ENCODE data around the gene BRD7.

The BRD7 gene

GRCh38 chr16:50389900-50390299 is 21.1 kb upstream of the BRD7 start:
- no peak for DNase-seq

- no peak for DNase-seq
These were observed 19.7 kb upstream of the BRD7 start for GRCh38 chr16:50388496-50388895.

GRCh38 chr16:50386774-50387173 is 18.0 kb upstream of the BRD7 start:
- DNase-seq, result peak in 13 of 56 donors; percentile 6 to 48 (median 30)

DNA sequence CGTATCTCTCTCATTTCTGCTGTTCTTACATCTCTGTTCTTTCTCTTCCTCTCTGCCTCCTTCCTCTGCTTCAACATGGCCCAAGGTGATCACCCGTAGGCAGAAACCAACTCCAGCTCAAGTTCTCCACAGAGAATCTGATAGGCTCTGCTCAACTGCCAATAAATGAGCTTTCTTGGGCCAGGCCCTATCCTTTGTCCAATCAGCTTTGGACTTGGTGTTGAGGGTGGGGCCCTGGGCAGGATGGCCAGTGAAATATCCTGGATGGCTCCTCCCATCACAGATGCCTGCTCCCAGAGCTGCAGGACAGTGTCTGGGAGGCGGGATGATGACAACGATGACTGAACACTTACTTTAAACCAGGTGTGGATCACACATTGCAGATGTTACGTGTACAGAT is 17.4 kb upstream of the BRD7 start:
- no peak for DNase-seq

DNA sequence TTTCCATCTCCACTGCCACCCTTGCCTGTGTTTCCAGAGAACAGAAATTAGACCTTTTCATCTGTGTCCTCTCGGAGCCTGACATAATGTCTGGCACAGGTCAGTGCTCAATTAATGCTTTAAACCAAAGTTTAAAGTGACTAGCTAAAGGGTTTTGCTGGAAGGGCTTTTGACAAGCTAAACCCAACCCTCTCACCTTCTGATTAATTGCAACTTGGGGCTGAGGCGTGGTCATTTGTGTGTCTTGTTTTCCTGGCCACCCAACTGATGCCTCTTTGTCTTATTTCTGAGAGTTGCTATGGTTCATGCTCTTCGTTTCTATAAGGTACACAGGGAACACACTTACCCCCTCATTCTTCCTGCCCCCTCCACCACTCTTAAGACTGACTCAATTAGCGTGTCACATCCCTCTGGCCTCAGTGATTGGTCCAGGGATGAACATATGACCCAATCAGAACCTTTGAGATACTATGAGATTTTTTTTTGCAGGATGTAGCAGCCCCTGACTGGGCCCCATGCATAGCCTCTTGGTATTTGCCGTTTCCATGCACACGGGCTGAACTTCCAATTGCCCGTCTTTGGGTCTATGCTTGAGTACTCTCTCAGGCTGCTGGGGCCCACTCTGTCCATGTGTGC is 15.8 kb upstream of the BRD7 start:
- no peak for DNase-seq

DNA sequence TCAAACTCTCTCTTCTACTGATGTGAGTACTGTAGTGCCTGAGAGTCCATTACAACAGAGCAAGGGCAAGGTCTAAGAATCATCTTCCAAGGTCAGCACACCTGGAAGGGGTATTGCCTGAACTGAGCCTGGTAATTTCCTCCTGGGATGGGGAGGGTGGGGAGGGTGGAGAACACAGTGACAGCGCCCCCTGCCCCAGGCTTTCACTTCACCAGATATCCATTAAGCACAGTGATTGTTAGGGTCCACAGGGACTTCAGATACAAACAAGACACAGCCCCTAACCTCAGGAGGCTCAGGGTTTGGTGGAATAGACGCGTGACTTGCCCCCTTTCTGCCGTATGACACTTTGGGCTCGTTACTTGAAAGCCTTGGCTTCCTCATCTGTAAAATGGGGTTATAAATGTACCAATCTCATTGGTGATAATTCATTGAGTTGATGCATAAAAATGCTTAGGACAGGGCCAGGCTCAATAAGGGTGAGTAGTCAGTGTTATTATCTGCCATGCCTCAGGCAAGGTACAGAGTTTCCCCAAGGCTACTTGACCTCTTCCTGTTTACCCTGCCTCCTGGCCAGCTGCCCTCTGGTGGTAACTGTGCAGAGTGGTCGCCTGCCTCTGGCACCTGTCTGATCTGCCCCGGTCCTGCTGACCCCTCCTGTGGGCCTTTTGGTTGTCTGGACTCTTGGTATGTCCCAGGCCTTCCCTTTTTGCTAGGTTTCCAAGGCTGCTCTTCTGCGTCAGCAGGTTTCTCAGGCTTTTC is 13.1 kb upstream of the BRD7 start:
- DNase-seq, result no peak

DNA sequence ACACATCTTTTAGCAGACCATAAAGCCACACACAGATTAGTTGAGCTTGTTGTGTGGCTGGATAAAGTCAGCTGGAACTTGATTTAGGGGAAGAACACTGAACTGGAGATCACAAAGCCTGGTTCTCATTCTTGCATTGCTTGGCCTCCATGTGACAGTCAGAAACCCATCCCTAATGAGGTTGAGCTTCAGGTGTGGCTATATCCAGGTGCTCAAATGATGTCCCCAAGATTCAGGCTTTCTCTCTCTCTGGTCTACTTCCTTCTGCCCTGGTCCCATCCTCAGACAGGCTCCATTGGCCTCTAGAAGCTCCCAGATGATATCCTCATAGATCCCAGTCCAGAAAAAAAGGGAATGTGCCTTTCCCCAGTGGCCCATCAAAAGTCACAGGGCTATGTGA is 9.6 kb upstream of the BRD7 start:
- no peak for DNase-seq

GRCh38 chr16:50377001-50377400 is 8.2 kb upstream of the BRD7 start:
- no peak for DNase-seq

DNA sequence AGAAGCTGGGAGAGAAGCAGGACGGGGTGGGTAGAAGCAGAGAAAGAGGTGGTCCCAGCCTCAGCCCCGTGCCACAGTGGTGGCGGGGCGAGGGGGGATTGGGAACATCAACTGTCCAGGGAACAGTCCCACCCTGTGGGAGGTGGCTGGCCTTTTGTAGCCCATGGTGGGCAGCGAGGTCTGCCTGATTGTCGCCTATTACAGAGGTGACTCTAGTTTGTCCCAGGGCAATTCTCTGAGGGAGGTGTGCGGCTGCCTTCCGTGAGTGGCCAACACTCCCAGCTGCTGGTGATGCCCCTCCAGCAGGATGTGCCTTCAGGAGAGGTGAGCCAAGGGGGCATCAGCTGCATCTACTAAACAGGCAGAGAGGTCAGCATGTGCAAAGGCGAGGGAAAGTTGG is 5.0 kb upstream of the BRD7 start:
- no peak for DNase-seq

DNA sequence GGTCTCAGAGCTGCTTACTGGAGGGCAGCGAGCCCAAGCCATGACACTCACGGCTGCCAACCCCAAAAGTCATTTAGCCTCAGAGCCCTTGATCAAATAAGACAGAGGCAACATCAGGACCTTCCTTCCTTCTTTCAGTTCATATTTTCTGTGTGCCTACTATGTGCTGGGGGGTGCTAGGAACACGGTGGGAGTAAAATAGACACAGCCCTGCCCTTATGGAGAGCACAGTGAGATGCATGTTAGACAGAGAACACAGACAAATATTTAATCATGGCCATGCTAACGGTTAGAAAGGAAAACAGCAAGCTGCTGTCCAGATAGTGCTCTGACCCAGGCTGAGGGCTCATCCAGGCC is 4.5 kb upstream of the BRD7 start:
- DNase-seq, result no peak

- peak in 11 of 56 donors; percentile 4 to 32 (median 15) for DNase-seq
These were observed 4.0 kb upstream of the BRD7 start for GRCh38 chr16:50372611-50373344.

DNA sequence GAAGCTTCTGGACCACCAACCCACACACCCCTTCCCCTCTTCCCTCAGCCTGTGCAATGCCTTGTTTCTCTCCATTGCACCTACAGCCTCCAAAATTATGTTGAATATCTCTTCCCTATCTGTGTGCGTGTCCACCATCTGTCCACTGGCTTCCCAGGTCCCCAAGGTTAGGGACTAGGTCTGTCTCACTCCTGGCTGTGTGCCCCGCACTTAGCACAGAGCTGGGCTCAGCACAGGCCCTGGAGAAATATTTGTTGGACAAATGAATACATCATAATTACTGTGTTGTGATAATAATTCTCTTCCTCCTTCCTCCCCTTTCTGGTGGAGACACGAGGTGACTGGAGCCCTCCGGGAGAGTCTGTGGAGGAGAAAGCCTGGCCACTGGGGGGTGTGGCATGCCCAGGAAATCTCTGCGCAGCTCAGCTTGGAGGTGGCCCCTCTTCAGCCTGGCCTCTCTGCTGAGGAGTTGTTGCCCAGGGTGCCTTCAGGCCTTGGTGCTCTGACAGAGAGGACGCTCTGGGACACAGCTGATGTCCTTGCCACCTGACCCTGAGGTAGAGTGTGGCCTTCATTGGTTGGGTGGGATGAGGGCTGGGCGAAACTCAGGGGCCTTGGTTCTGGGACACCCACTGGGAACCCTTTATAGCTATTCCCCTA is 3.3 kb upstream of the BRD7 start:
- peak in 39 of 56 donors; percentile 19 to 76 (median 44) for DNase-seq

DNA sequence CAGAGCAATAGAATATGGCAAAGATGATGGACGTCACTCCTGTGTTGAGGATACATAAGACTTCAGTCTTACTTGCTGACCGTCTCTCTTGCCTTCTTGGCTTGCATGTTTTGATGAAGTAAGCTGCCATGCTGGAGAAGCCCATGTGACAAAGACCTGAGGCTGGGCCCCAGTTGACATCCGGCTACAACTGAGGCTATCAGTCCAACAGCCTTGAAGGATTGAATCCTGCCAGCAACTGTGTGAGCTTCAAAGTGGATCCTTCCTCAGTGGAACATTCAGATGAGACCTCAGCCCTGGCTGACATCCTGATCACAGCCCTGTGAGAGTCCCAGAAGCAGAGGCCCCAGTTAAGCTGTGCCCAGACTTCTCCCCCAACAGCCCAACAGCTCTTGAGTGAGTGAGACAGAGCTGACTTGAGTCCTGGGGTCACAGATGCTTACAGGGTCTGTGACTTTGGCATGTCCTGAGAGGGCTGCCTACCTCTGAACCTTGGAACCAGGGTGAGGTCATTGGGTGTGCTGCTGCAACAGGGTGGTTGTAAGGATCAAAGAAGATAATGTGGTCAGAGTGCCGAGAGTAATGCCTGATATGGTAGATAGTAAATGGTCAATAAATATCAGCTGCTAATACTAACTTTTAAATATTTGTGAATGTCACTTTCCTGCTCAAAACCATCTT is 2.4 kb upstream of the BRD7 start:
- DNase-seq, result no peak

GRCh38 chr16:50369133-50369804 is 481 bp upstream of the BRD7 start:
- no peak for DNase-seq

- no peak for DNase-seq
These were observed 895 bp downstream of the BRD7 start for GRCh38 chr16:50367777-50368409.

GRCh38 chr16:50365791-50366575 is 2.8 kb downstream of the BRD7 start:
- no peak for DNase-seq

DNA sequence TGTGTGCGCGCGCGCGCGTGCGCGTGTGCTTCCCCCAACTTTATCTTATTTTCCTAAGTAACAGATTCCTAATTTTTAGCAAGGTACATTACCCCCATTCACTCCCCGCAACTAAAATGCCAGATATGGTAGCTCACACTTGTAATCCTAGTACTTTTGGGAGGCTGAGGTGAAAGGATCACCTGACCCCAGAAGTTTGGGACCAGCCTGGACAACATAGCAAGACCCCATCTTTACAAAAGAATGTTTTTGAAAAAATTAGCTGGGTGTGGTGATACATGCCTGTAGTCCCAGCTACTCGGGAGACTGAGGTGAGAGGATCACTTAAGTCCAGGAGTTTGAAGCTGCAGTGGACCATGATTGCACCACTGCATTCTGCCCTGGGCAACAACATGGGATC is 5.1 kb downstream of the BRD7 start:
- DNase-seq, result no peak

DNA sequence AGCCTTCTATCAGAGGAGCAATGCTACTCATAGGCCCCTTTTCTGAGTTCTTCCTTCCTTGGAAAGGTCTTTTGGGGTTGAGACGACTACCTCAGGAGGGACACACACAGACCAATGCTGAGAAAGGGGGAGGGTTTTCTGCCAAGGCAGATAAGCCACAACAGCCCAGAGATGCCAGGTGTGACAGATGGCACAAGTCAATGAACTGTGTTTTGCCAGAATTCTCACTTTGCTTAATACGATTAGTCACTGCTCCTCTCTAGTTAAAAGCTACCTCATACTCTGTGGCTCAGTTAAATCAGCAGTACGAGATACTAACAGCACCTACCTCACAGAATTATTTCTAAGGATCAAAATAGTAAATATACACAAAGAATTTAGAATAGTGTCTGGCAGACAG is 8.0 kb downstream of the BRD7 start:
- no peak for DNase-seq

DNA sequence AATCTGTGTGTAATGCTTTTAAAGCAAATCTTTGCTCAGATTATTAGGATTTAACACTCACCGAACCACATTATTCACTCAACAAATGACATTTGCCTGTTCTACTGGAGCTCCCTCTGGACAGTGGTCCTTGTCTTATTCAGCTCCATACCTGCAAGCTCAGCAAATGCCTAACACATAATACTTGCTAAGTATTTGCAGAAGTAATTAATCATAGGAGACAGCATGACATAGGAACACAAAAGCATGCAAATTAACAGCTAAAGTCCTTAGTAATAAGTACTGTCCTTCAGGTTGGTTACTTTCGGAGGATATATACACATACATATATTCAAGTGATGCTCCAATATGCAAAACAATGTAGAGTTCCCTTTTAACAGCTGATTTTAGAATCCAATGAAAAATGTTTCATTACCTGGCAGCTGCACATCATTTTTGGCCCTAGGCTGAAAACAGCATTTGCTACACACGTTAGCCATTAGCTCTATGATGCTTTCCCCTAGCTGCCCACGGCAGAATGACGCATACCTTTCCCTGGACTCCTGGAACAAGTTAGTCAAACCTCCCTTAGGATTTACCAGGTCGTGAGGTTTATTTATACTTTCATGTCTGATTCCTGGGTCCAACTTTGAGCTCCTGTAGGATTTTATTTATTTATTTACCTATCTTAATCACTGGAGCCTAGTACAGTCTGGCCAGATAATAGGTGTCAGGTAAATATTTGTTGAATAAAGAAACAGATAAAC is 8.6 kb downstream of the BRD7 start:
- no peak for DNase-seq

All from amygdala (tissue), 56 donors.